Measurements from ENCODE around the gene NBAS.
A peak's percentile ranks its signal among the peaks of the same experiment; 100 is the strongest.

Gene NBAS

DNA sequence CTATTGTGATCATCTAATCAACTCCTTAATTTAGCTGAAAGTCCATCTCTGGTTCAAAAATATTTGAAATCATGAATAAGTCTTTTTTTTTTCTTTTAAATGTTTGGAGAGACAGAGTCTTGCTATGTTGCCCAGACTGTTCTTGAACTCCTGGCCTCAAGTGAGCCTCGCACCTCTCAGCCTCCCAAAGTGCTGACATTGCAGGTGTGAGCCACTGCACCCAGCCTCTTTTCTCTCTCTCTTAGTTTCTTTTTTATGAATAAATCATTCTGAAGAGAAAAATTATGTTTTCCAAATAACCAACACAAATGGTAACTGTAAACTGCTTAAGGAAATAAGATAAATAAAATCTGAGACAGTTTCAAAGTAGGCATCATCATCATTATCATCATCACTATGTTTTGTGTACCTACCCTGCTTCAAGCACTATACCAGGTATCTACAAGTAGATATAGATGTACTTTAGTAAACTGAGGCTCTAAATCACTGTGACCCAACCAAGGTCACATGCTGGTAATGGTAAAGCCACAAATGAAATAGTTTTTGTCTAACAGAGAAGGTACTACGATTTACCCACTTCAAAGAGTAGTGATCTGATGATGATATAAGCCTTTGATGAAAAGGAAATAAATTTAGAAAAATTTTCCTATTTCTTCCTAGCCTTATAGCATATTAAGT is 5.0 kb upstream of the NBAS start:
- Histone ChIP-seq H3K18ac (ENCODE audit: low read depth in 1 of 2, low read length in 2 of 2) (no peak overlapping the region), H3K27me3 (ENCODE audit: control insufficient read depth in 1 of 2, insufficient read depth in 1 of 2, low read length in 2 of 2) (no peaks in the 10 kb centered on the region), H2BK120ac (ENCODE audit: low read depth, low read length) (no peak overlapping the region), H3K4me2 (ENCODE audit: low read length, poor library complexity, severe bottlenecking) (no peak overlapping the region), H3K27ac (ENCODE audit: low read length, poor library complexity, severe bottlenecking) (no peak overlapping the region), H2AFZ (ENCODE audit: low read depth, low read length) (no peak overlapping the region), H3K9ac (ENCODE audit: low read length) (no peak overlapping the region), H2BK5ac (ENCODE audit: low read depth, low read length, poor library complexity, severe bottlenecking) (no peak overlapping the region), H3K23ac (ENCODE audit: low read length in 2 of 2) (no peak overlapping the region), H3K14ac (ENCODE audit: low read length in 2 of 2) (no peak overlapping the region), H3K4me3 (ENCODE audit: insufficient read depth in 1 of 2, low read depth in 1 of 2, low read length in 2 of 2) (no peak overlapping the region), H3K36me3 (ENCODE audit: control insufficient read depth in 1 of 2, insufficient read depth in 2 of 2, low read depth in 1 of 2, low read length in 2 of 2) (no peaks in the 10 kb centered on the region), H4K91ac (ENCODE audit: low read length) (no peak overlapping the region), H2BK15ac (ENCODE audit: low read depth, poor library complexity, severe bottlenecking) (no peak overlapping the region), H2AK5ac (ENCODE audit: low read length, severe bottlenecking) (no peak overlapping the region), H3K4me1 (ENCODE audit: control insufficient read depth, insufficient read depth, low read depth, low read length) (no peaks in the 10 kb centered on the region), H3K79me1 (replicated peaks; ENCODE audit: low read length, poor library complexity, severe bottlenecking) (no peaks in the 10 kb centered on the region), H3K9me3 (ENCODE audit: control insufficient read depth, low read length) (no peaks in the 10 kb centered on the region), H3K4ac (ENCODE audit: low read depth in 1 of 2, low read length in 2 of 2) (no peak overlapping the region), H2BK12ac (ENCODE audit: low read length in 2 of 2) (no peak overlapping the region), H4K8ac (ENCODE audit: low read length) (no peak overlapping the region)
- DNase-seq = no peak
- 0% methylated on average over 1 of the region's 2 CpGs for WGBS

DNA sequence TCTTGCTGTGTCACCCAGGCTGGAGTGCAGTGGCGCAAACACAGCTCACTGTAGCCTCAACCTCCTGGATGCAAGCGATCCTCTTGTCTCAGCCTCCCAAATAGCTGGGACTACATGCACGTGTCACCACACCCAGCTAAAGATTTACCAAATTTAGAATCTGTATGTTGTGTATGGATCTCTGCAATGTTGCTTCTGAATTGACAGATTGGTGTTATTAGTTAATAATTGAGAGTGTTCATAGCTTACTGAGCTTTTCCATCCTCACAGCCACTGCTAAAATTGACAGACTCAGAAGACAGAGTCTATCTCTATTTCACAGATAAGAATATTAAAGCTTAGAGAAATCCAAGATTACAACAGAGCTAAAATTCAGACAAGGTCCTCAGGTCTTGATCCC is 4.3 kb upstream of the NBAS start:
- Histone ChIP-seq H4K8ac (ENCODE audit: low read length) (no peak overlapping the region), H2AFZ (ENCODE audit: low read depth, low read length) (no peak overlapping the region), H3K27me3 (ENCODE audit: control insufficient read depth in 1 of 2, insufficient read depth in 1 of 2, low read length in 2 of 2) (no peaks in the 10 kb centered on the region), H3K23ac (ENCODE audit: low read length in 2 of 2) (no peak overlapping the region), H3K14ac (ENCODE audit: low read length in 2 of 2) (no peak overlapping the region), H3K4me1 (ENCODE audit: control insufficient read depth, insufficient read depth, low read depth, low read length) (no peaks in the 10 kb centered on the region), H3K27ac (ENCODE audit: low read length, poor library complexity, severe bottlenecking) (no peak overlapping the region), H2AK5ac (ENCODE audit: low read length, severe bottlenecking) (no peak overlapping the region), H3K4me3 (ENCODE audit: insufficient read depth in 1 of 2, low read depth in 1 of 2, low read length in 2 of 2) (no peak overlapping the region), H2BK5ac (ENCODE audit: low read depth, low read length, poor library complexity, severe bottlenecking) (no peak overlapping the region), H3K18ac (ENCODE audit: low read depth in 1 of 2, low read length in 2 of 2) (no peak overlapping the region), H2BK15ac (ENCODE audit: low read depth, poor library complexity, severe bottlenecking) (no peak overlapping the region), H3K9ac (ENCODE audit: low read length) (no peak overlapping the region), H2BK120ac (ENCODE audit: low read depth, low read length) (no peak overlapping the region), H3K9me3 (ENCODE audit: control insufficient read depth, low read length) (no peaks in the 10 kb centered on the region), H3K4me2 (ENCODE audit: low read length, poor library complexity, severe bottlenecking) (no peak overlapping the region), H3K36me3 (ENCODE audit: control insufficient read depth in 1 of 2, insufficient read depth in 2 of 2, low read depth in 1 of 2, low read length in 2 of 2) (no peaks in the 10 kb centered on the region), H3K4ac (ENCODE audit: low read depth in 1 of 2, low read length in 2 of 2) (no peak overlapping the region), H4K91ac (ENCODE audit: low read length) (no peak overlapping the region), H2BK12ac (ENCODE audit: low read length in 2 of 2) (no peak overlapping the region), H3K79me1 (replicated peaks; ENCODE audit: low read length, poor library complexity, severe bottlenecking) (no peaks in the 10 kb centered on the region)
- 100% methylated on average over 2 of the region's 3 CpGs for WGBS
- DNase-seq = no peak

DNA sequence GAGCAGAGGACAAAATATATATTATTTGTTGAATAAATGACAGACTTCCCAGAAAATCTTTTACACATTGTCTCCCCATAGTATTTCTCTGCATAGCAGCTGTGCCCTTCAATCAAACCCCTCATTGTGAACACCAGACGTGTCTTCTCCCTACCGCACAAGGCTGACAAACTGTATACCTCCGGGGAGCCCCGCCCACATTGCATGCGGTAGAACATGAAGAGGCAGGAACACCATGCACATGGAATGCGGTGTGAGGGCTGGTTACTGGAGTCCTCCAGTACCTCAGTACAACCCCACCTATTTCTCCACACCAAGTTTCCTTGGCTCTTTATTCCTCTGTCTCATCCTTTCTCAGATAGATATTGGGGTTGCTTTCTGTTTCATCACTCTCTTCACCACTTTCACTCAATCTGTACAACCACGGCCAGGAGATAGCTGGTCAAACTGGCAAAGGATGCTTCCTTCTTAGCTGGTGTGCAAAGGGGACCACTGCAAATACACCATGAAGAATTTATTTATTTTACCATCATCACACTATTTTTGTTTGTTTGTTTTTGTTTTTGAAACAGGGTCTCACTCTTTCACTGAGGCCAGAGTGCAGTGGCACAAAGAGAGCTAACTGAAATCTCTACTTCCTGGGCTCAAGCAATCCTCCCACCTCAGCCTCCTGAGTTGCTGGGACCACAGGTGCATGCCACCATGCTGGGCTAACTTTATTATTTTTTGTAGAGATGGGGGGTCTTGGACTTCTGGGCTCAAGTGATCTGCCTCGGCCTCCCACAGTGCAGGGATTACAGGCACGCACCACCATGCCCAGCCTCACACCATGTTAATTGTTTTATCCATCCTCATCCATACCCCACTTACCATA is 2.3 kb upstream of the NBAS start:
- H3K36me3 ChIP-seq (ENCODE audit: control insufficient read depth in 1 of 2, insufficient read depth in 2 of 2, low read depth in 1 of 2, low read length in 2 of 2) = no peaks in the 10 kb centered on the region
- no peak overlapping the region for H3K18ac ChIP-seq (ENCODE audit: low read depth in 1 of 2, low read length in 2 of 2)
- 91% methylated on average over 9 of the region's 9 CpGs for WGBS
- H2BK12ac ChIP-seq (ENCODE audit: low read length in 2 of 2) = no peak overlapping the region
- no peak overlapping the region for H3K9ac ChIP-seq (ENCODE audit: low read length)
- no peak overlapping the region for H3K14ac ChIP-seq (ENCODE audit: low read length in 2 of 2)
- H2BK15ac ChIP-seq (ENCODE audit: low read depth, poor library complexity, severe bottlenecking) = no peak overlapping the region
- H3K23ac ChIP-seq (ENCODE audit: low read length in 2 of 2) = no peak overlapping the region
- DNase-seq = no peak
- H3K4ac ChIP-seq (ENCODE audit: low read depth in 1 of 2, low read length in 2 of 2) = no peak overlapping the region
- H3K27ac ChIP-seq (ENCODE audit: low read length, poor library complexity, severe bottlenecking) = no peak overlapping the region
- no peak overlapping the region for H4K91ac ChIP-seq (ENCODE audit: low read length)
- no peak overlapping the region for H3K4me2 ChIP-seq (ENCODE audit: low read length, poor library complexity, severe bottlenecking)
- no peaks in the 10 kb centered on the region for H3K79me1 ChIP-seq (replicated peaks; ENCODE audit: low read length, poor library complexity, severe bottlenecking)
- H3K4me1 ChIP-seq (ENCODE audit: control insufficient read depth, insufficient read depth, low read depth, low read length) = no peaks in the 10 kb centered on the region
- H2BK5ac ChIP-seq (ENCODE audit: low read depth, low read length, poor library complexity, severe bottlenecking) = no peak overlapping the region
- H2BK120ac ChIP-seq (ENCODE audit: low read depth, low read length) = no peak overlapping the region
- no peak overlapping the region for H3K4me3 ChIP-seq (ENCODE audit: insufficient read depth in 1 of 2, low read depth in 1 of 2, low read length in 2 of 2)
- H3K9me3 ChIP-seq (ENCODE audit: control insufficient read depth, low read length) = no peaks in the 10 kb centered on the region
- H2AFZ ChIP-seq (ENCODE audit: low read depth, low read length) = no peak overlapping the region
- H2AK5ac ChIP-seq (ENCODE audit: low read length, severe bottlenecking) = no peak overlapping the region
- no peaks in the 10 kb centered on the region for H3K27me3 ChIP-seq (ENCODE audit: control insufficient read depth in 1 of 2, insufficient read depth in 1 of 2, low read length in 2 of 2)
- no peak overlapping the region for H4K8ac ChIP-seq (ENCODE audit: low read length)

DNA sequence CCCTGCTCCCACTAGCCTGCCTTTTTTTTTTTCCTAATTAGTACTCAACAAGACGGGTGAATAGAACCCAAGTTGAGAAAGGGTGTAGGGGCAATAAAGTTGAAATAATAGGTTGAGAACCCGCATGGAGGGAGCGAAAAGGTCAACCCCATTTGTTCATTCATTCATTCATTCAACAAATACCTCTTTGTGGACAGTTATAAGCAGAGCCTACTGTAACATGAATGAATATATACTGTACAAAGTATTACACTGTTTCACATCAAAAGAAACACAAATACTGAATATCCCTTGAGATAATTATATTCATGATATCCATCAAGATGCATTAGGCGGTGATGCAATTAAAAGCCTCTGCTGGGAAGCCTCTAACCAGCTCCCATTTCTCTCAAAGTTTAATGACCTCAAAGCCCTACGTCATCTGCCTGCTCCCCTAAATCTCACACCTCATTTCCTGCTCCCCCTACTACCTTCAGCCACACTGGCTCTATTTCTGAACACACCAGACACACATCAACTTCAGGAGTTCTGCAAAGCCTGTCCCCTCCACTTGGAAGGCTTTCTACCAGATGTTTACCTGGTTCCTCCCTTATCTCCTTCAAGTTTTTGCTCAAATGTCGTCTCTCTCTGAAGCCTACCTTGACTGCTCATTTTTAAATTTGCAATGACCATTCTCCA is 1.4 kb upstream of the NBAS start:
- no peak overlapping the region for H2BK12ac ChIP-seq (ENCODE audit: low read length in 2 of 2)
- no peak overlapping the region for H4K8ac ChIP-seq (ENCODE audit: low read length)
- no peaks in the 10 kb centered on the region for H3K36me3 ChIP-seq (ENCODE audit: control insufficient read depth in 1 of 2, insufficient read depth in 2 of 2, low read depth in 1 of 2, low read length in 2 of 2)
- H2BK15ac ChIP-seq (ENCODE audit: low read depth, poor library complexity, severe bottlenecking) = no peak overlapping the region
- no peak overlapping the region for H3K4me2 ChIP-seq (ENCODE audit: low read length, poor library complexity, severe bottlenecking)
- H3K27ac ChIP-seq (ENCODE audit: low read length, poor library complexity, severe bottlenecking) = no peak overlapping the region
- H2AK5ac ChIP-seq (ENCODE audit: low read length, severe bottlenecking) = no peak overlapping the region
- DNase-seq = no peak
- no peak overlapping the region for H3K4ac ChIP-seq (ENCODE audit: low read depth in 1 of 2, low read length in 2 of 2)
- no peaks in the 10 kb centered on the region for H3K9me3 ChIP-seq (ENCODE audit: control insufficient read depth, low read length)
- 90% methylated on average over 3 of the region's 6 CpGs for WGBS
- peak overlapping the region; percentile 97 for H3K9ac ChIP-seq (ENCODE audit: low read length)
- peaks cover 2% of the 10 kb centered on the region for H3K4me1 ChIP-seq (ENCODE audit: control insufficient read depth, insufficient read depth, low read depth, low read length)
- no peak overlapping the region for H2BK5ac ChIP-seq (ENCODE audit: low read depth, low read length, poor library complexity, severe bottlenecking)
- no peak overlapping the region for H2AFZ ChIP-seq (ENCODE audit: low read depth, low read length)
- H3K27me3 ChIP-seq (ENCODE audit: control insufficient read depth in 1 of 2, insufficient read depth in 1 of 2, low read length in 2 of 2) = no peaks in the 10 kb centered on the region
- no peak overlapping the region for H3K23ac ChIP-seq (ENCODE audit: low read length in 2 of 2)
- no peak overlapping the region for H2BK120ac ChIP-seq (ENCODE audit: low read depth, low read length)
- no peak overlapping the region for H3K14ac ChIP-seq (ENCODE audit: low read length in 2 of 2)
- no peak overlapping the region for H3K18ac ChIP-seq (ENCODE audit: low read depth in 1 of 2, low read length in 2 of 2)
- peak overlapping the region in 1 of 2 experiments; percentile 99 for H3K4me3 ChIP-seq (ENCODE audit: insufficient read depth in 1 of 2, low read depth in 1 of 2, low read length in 2 of 2)
- H4K91ac ChIP-seq (ENCODE audit: low read length) = no peak overlapping the region
- peaks cover 3% of the 10 kb centered on the region for H3K79me1 ChIP-seq (replicated peaks; ENCODE audit: low read length, poor library complexity, severe bottlenecking)
